Right lobe of liver (tissue), 6 donors: ENCODE data around the gene ZNF774. TPM values are rescaled to one million over a fixed set of nuclear protein-coding genes. Genes with fewer than 3 reads are reported as not detected.
A peak's percentile ranks its signal among the peaks of the same experiment; 100 is the strongest.

ENCODE experiments used
- ATAC-seq, 4 donors: fragments of 200-7000 bp; cut with Tn5 transposase; one replicate each; pipeline ENCODE4 v1.9.1; 2020; ENCODE audit warnings: mild to moderate bottlenecking in 4 of 4, moderate library complexity in 4 of 4
- DNase-seq, 3 donors: peaks; one replicate each; pipeline ENCODE4 v3.0.0-alpha.2; 2020
- H3K27ac ChIP-seq, 3 donors: fragments of 200-600 bp; one replicate each; pipeline ENCODE4 v1.8.0; 2022
- H3K27me3 ChIP-seq, 2 donors: fragments of 200-600 bp; one replicate each; pipeline ENCODE4 v1.8.0; 2022
- H3K36me3 ChIP-seq, 4 donors: fragments of 200-600 bp; sonication (generic) in 1 of 4; one replicate each; pipeline versions ENCODE4 v1.5.1 to v1.8.0; 2017 to 2022; ENCODE audit warnings: control low read depth in 1 of 4
- H3K4me1 ChIP-seq, 4 donors: fragments of 200-600 bp; sonication (generic) in 1 of 4; one replicate each; pipeline versions ENCODE4 v1.5.1 to v1.8.0; 2017 to 2022; ENCODE audit warnings: control low read depth in 1 of 4
- H3K4me3 ChIP-seq, 3 donors: fragments of 200-600 bp; one replicate each; pipeline ENCODE4 v1.8.0; 2022
- H3K9me3 ChIP-seq, 4 donors: fragments of 200-600 bp; sonication (generic) in 1 of 4; one replicate each; pipeline versions ENCODE4 v1.5.1 to v1.8.0; 2017 to 2022; ENCODE audit warnings: control low read depth in 1 of 4
- CTCF ChIP-seq, 4 donors: fragments of 200-600 bp in 3 of 4; fragments of 450-650 bp in 1 of 4; IDR thresholded peaks; one replicate each; pipeline versions ENCODE4 v1.5.1 to v1.8.0; 2016 to 2022; ENCODE audit warnings: antibody characterized with exemption in 4 of 4, mild to moderate bottlenecking in 2 of 4
- POLR2A ChIP-seq: fragments of 450-650 bp; IDR thresholded peaks from one replicate; pipeline ENCODE4 v1.6.1; 2017; ENCODE audit warnings: antibody characterized with exemption, mild to moderate bottlenecking
- WGBS: methylation state at CpG from one replicate; pipeline ENCODE4 v1.1.6; 2018; ENCODE audit warnings: low coverage, low lambda C conversion rate; ENCODE audit not compliant: insufficient coverage; ENCODE audit errors: missing lambda C conversion rate; 5-methylcytosine and 5-hydroxymethylcytosine counted together
- intact Hi-C, 2 donors: fragments of 100-400 bp; cut with DNase I; formaldehyde crosslinking; loops; one replicate each; pipeline versions ENCODE4 v1.11.2 to v1.14.1; 2022
- total RNA-seq, 6 experiments: library from RNA; depleted of rRNA in 2 of 6; stranded (reverse); fragments of >200 nt in 2 of 6; fragmentation: NEBNext Ultra II Directional in 3 of 6; extraction: Animal tissue kit (Norgen Biotek cat#: 25700) in 3 of 6; gene quantifications; one replicate each; pipeline versions ENCODE4 v1.1.0 to v1.2.4, GENCODE V29; 2016 to 2023
- donor health status: DM: no; HTN: yes; CAD: no.
- donor health status: DM: no; HTN: no; CAD: no.
- donor health status: DM: no; HTN: no; CAD: no.
- donor health status: DM: no; HTN: yes; CAD: no.
- donor health status: DM: no; HTN: yes; CAD: no.

The ZNF774 gene
- total RNA-seq, 6 experiments from 2014 or later, result 1.2 to 2.5 (median 1.7) TPM

DNA sequence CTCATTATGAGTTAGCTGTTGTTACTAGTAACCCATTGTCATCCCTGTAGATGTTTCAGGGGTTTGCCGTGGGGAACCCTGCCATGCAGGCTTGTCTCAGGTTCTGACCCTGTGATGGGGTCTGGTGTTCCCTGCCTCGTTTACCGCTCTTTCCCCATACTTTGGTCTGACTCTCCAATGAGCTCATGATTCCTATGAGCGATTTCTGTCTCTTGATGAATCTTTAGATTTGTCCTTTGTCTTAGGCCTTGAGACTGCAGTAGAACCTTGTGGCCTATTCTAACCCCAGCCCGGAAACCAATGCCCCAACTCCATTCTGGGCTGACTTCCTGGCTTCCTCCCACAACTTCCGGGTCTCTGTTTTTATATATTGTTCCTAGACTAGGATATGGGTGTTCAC, 24.7 kb downstream of the ZNF774 start:
- Histone ChIP-seq H3K27ac (no peak overlapping the region), H3K27me3 (no peaks in the 10 kb centered on the region), H3K4me3 (no peak overlapping the region), H3K9me3 (no peaks in the 10 kb centered on the region), H3K4me1 (no peaks in the 10 kb centered on the region), H3K36me3 (no peaks in the 10 kb centered on the region)
- ATAC-seq (peak; percentile 33 to 54 (median 40)), DNase-seq (no peak)
- no peak for TF ChIP-seq CTCF (IDR thresholded peaks at IDR 0.05)
- 35% methylated on average over 5 of the region's 6 CpGs for WGBS
- intact Hi-C loops, result no loop called here

- Histone ChIP-seq H3K4me1 (no peaks in the 10 kb centered on the region), H3K27ac (no peak overlapping the region), H3K27me3 (no peaks in the 10 kb centered on the region), H3K4me3 (no peak overlapping the region), H3K9me3 (no peaks in the 10 kb centered on the region), H3K36me3 (no peaks in the 10 kb centered on the region)
- intact Hi-C loops, result no loop called here
- ATAC-seq (no peak), DNase-seq (no peak)
- TF ChIP-seq CTCF (IDR thresholded peaks at IDR 0.05) (no peak), POLR2A (no peak)
- WGBS, result 65% methylated on average over 2 of the region's 3 CpGs
These were observed 27.2 kb downstream of the ZNF774 start for GRCh38 chr15:90379263-90379662.

GRCh38 chr15:90381515-90381914, 29.4 kb downstream of the ZNF774 start:
- DNase-seq (no peak), ATAC-seq (no peak)
- Histone ChIP-seq H3K4me1 (no peaks in the 10 kb centered on the region), H3K27ac (no peak overlapping the region), H3K9me3 (no peaks in the 10 kb centered on the region), H3K4me3 (no peak overlapping the region), H3K36me3 (no peaks in the 10 kb centered on the region), H3K27me3 (no peaks in the 10 kb centered on the region)
- intact Hi-C loops, result no loop called here
- no peak for TF ChIP-seq CTCF (IDR thresholded peaks at IDR 0.05)
- TF ChIP-seq POLR2A, result no peak

GRCh38 chr15:90382320-90382719, 30.2 kb downstream of the ZNF774 start:
- intact Hi-C loops, result no loop called here
- Histone ChIP-seq H3K4me3 (no peak overlapping the region), H3K9me3 (no peaks in the 10 kb centered on the region), H3K27ac (no peak overlapping the region), H3K4me1 (no peaks in the 10 kb centered on the region), H3K27me3 (no peaks in the 10 kb centered on the region), H3K36me3 (no peaks in the 10 kb centered on the region)
- DNase-seq (no peak), ATAC-seq (peak in 1 of 4 donors; percentile 72)
- TF ChIP-seq POLR2A (no peak), CTCF (IDR thresholded peaks at IDR 0.05) (no peak)

- ATAC-seq (no peak), DNase-seq (no peak)
- Histone ChIP-seq H3K4me1 (no peaks in the 10 kb centered on the region), H3K27me3 (no peaks in the 10 kb centered on the region), H3K4me3 (no peak overlapping the region), H3K36me3 (no peaks in the 10 kb centered on the region), H3K27ac (no peak overlapping the region), H3K9me3 (no peaks in the 10 kb centered on the region)
- TF ChIP-seq POLR2A, result no peak
- no peak for TF ChIP-seq CTCF (IDR thresholded peaks at IDR 0.05)
- WGBS, result 45% methylated on average over 1 of the region's 2 CpGs
- intact Hi-C loops, result no loop called here
These were observed 34.1 kb downstream of the ZNF774 start for GRCh38 chr15:90386221-90386620.
